GM23338 (cell line): Measurements from ENCODE around the gene PROB1.

Experiments used
- EZH2 ChIP-seq: fragments of 200-600 bp; sonication (generic); IDR thresholded peaks from one replicate; pipeline ENCODE4 v1.8.0; 2017; ENCODE audit warnings: antibody characterized with exemption, mild to moderate bottlenecking, low read depth; ENCODE audit not compliant: unreplicated experiment
- EZH2phosphoT487 ChIP-seq: fragments of 200-600 bp; sonication (generic); IDR thresholded peaks from one replicate; pipeline ENCODE4 v1.8.1; 2018; ENCODE audit warnings: antibody characterized with exemption; ENCODE audit not compliant: unreplicated experiment
- JUNB ChIP-seq: IDR thresholded peaks from one replicate; pipeline ENCODE4 v1.6.1; 2016; ENCODE audit warnings: antibody characterized with exemption; ENCODE audit not compliant: unreplicated experiment
- POLR2AphosphoS5 ChIP-seq: IDR thresholded peaks from 2 replicates; pipeline ENCODE4 v1.6.1; 2016; ENCODE audit warnings: antibody characterized with exemption, low read depth
- TF ChIP-seq, protein P1 (sequence below), 2 experiments: fragments of 200-600 bp in 1 of 2; sonication (generic) in 1 of 2; conservative IDR thresholded peaks; 2 replicates each; pipeline versions ENCODE4 v1.5.1 to v1.6.1; 2016 to 2017; ENCODE audit warnings: antibody characterized with exemption in 2 of 2, low read depth in 2 of 2, mild to moderate bottlenecking in 2 of 2, moderate library complexity in 1 of 2
- TF ChIP-seq, protein P2 (sequence below): IDR thresholded peaks from one replicate; pipeline ENCODE4 v1.6.1; 2018; ENCODE audit warnings: antibody characterized with exemption; ENCODE audit not compliant: unreplicated experiment

GRCh38 chr5:139397921-139398320 lies 3.0 kb upstream of the PROB1 start:
- TF ChIP-seq, protein P1, sequence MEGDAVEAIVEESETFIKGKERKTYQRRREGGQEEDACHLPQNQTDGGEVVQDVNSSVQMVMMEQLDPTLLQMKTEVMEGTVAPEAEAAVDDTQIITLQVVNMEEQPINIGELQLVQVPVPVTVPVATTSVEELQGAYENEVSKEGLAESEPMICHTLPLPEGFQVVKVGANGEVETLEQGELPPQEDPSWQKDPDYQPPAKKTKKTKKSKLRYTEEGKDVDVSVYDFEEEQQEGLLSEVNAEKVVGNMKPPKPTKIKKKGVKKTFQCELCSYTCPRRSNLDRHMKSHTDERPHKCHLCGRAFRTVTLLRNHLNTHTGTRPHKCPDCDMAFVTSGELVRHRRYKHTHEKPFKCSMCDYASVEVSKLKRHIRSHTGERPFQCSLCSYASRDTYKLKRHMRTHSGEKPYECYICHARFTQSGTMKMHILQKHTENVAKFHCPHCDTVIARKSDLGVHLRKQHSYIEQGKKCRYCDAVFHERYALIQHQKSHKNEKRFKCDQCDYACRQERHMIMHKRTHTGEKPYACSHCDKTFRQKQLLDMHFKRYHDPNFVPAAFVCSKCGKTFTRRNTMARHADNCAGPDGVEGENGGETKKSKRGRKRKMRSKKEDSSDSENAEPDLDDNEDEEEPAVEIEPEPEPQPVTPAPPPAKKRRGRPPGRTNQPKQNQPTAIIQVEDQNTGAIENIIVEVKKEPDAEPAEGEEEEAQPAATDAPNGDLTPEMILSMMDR (conservative IDR thresholded peaks at IDR 0.05; ENCODE audit: low read depth in 2 of 2) = no peak
- TF ChIP-seq EZH2 (no peak), POLR2AphosphoS5 (no peak), EZH2phosphoT487 (no peak), JUNB (no peak)
- TF ChIP-seq, protein P2, sequence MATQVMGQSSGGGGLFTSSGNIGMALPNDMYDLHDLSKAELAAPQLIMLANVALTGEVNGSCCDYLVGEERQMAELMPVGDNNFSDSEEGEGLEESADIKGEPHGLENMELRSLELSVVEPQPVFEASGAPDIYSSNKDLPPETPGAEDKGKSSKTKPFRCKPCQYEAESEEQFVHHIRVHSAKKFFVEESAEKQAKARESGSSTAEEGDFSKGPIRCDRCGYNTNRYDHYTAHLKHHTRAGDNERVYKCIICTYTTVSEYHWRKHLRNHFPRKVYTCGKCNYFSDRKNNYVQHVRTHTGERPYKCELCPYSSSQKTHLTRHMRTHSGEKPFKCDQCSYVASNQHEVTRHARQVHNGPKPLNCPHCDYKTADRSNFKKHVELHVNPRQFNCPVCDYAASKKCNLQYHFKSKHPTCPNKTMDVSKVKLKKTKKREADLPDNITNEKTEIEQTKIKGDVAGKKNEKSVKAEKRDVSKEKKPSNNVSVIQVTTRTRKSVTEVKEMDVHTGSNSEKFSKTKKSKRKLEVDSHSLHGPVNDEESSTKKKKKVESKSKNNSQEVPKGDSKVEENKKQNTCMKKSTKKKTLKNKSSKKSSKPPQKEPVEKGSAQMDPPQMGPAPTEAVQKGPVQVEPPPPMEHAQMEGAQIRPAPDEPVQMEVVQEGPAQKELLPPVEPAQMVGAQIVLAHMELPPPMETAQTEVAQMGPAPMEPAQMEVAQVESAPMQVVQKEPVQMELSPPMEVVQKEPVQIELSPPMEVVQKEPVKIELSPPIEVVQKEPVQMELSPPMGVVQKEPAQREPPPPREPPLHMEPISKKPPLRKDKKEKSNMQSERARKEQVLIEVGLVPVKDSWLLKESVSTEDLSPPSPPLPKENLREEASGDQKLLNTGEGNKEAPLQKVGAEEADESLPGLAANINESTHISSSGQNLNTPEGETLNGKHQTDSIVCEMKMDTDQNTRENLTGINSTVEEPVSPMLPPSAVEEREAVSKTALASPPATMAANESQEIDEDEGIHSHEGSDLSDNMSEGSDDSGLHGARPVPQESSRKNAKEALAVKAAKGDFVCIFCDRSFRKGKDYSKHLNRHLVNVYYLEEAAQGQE = no peak
